H1 (cell line): ENCODE measurements around the gene DPH1. TPM values are rescaled to one million over a fixed set of nuclear protein-coding genes. Genes with fewer than 3 reads are reported as not detected.

Source experiments
- CTCF ChIA-PET: fragments of 300-600 bp; sonication (Branson Sonifier 250); formaldehyde crosslinking; loops from one replicate; lab custom pipeline; 2021; ENCODE audit not compliant: partially characterized antibody; lab: Charles Lee
- POLR2A ChIA-PET: fragments of 300-600 bp; sonication (Branson Sonifier 250); formaldehyde crosslinking; loops from one replicate; lab custom pipeline; 2021; ENCODE audit warnings: inconsistent platforms; ENCODE audit not compliant: partially characterized antibody; lab: Charles Lee
- DNase-seq, 2 experiments: peaks; one replicate each; pipeline versions ENCODE4 v3.0.0 to v3.0.0-alpha.2; 2010 to 2022; ENCODE audit warnings: low spot score in 2 of 2, low read depth in 1 of 2, mixed read lengths in 1 of 2
- FAIRE-seq: peaks from 2 replicates; lab custom pipeline; 2011; peaks lifted over from hg19 to GRCh38; lab: Jason Lieb, UNC
- H2AFZ ChIP-seq: 2 replicates; pipeline ENCODE4 v1.8.1; 2012; ENCODE audit warnings: low read length, inconsistent platforms
- H2AK5ac ChIP-seq: 2 replicates; pipeline ENCODE4 v1.6.1; 2013; ENCODE audit warnings: low read depth, low read length
- H2BK120ac ChIP-seq: replicated peaks from 2 replicates; pipeline ENCODE3; 2013; ENCODE audit warnings: low read depth, low read length, inconsistent platforms
- H2BK12ac ChIP-seq: 2 replicates; pipeline ENCODE4 v1.6.1; 2013; ENCODE audit warnings: low read depth, low read length
- H2BK15ac ChIP-seq: 2 replicates; pipeline ENCODE4 v1.6.1; 2013; ENCODE audit warnings: low read length
- H2BK20ac ChIP-seq: 2 replicates; pipeline ENCODE4 v1.6.1; 2013; ENCODE audit warnings: low read length
- H2BK5ac ChIP-seq: 2 replicates; pipeline ENCODE4 v1.6.1; 2013; ENCODE audit warnings: low read depth, low read length
- H3K14ac ChIP-seq: 2 replicates; pipeline ENCODE4 v1.6.1; 2013; ENCODE audit warnings: inconsistent platforms; ENCODE audit not compliant: insufficient read length
- H3K18ac ChIP-seq: 2 replicates; pipeline ENCODE4 v1.6.1; 2013; ENCODE audit warnings: low read length; ENCODE audit errors: extremely low read depth
- H3K23ac ChIP-seq: 2 replicates; pipeline ENCODE4 v1.6.1; 2013; ENCODE audit warnings: inconsistent platforms; ENCODE audit not compliant: insufficient read length
- H3K23me2 ChIP-seq: 2 replicates; pipeline ENCODE4 v1.6.1; 2013; ENCODE audit warnings: low read depth, low read length
- H3K27ac ChIP-seq: 2 replicates; pipeline ENCODE4 v1.6.1; 2011; ENCODE audit warnings: low read depth, low read length, inconsistent platforms
- H3K27me3 ChIP-seq, 4 experiments: replicated peaks in 1 of 4; 1 replicate in 1 of 4; 2 replicates in 3 of 4; pipeline versions ENCODE4 v1.6.1 to v1.8.1; 2011 to 2013; ENCODE audit warnings: low read length in 3 of 4, mild to moderate bottlenecking in 3 of 4, inconsistent platforms in 2 of 4, mixed read lengths in 2 of 4, moderate library complexity in 1 of 4; ENCODE audit not compliant: control insufficient read depth in 3 of 4, insufficient read depth in 3 of 4; ENCODE audit errors: extremely low read depth in 1 of 4
- H3K36me3 ChIP-seq, 4 experiments: 2 replicates each; pipeline versions ENCODE4 v1.6.1 to v1.8.1; 2011 to 2013; ENCODE audit warnings: mild to moderate bottlenecking in 4 of 4, low read length in 3 of 4, moderate library complexity in 2 of 4, control low read depth in 1 of 4, inconsistent platforms in 1 of 4; ENCODE audit not compliant: insufficient read depth in 4 of 4, control insufficient read depth in 2 of 4
- H3K4ac ChIP-seq: replicated peaks from 2 replicates; pipeline ENCODE3; 2013; ENCODE audit warnings: low read length, low read depth, mixed read lengths, inconsistent platforms; ENCODE audit not compliant: insufficient read length
- H3K4me1 ChIP-seq, 4 experiments: replicated peaks in 1 of 4; 1 replicate in 1 of 4; 2 replicates in 3 of 4; pipeline versions ENCODE4 v1.6.1 to v1.8.1; 2011 to 2013; ENCODE audit warnings: low read length in 3 of 4, inconsistent platforms in 2 of 4, mixed read lengths in 1 of 4; ENCODE audit not compliant: insufficient read depth in 4 of 4, control insufficient read depth in 3 of 4
- H3K4me2 ChIP-seq, 2 experiments: 2 replicates each; pipeline versions ENCODE4 v1.6.1 to v1.8.1; 2011 to 2013; ENCODE audit warnings: low read depth in 2 of 2, low read length in 2 of 2, control low read depth in 1 of 2, inconsistent platforms in 1 of 2, mild to moderate bottlenecking in 1 of 2; ENCODE audit not compliant: insufficient read depth in 1 of 2
- H3K4me3 ChIP-seq, 4 experiments: fragments of 200-600, 300-600 bp in 1 of 4; sonication (generic), shearing (Covaris generic), sonication (Bioruptor Twin) in 1 of 4; 2 replicates each; pipeline versions ENCODE4 v1.5.1 to v1.8.1; 2011 to 2016; ENCODE audit warnings: low read length in 4 of 4, low read depth in 3 of 4, control low read depth in 2 of 4, inconsistent platforms in 2 of 4, mild to moderate bottlenecking in 2 of 4, mixed read lengths in 1 of 4, moderate library complexity in 1 of 4; ENCODE audit not compliant: insufficient read depth in 2 of 4; ENCODE audit errors: extremely low read depth in 1 of 4
- H3K56ac ChIP-seq: replicated peaks from 2 replicates; pipeline ENCODE3; 2013; ENCODE audit warnings: low read depth, mild to moderate bottlenecking, mixed read lengths, low read length, inconsistent platforms; ENCODE audit not compliant: insufficient read length
- H3K79me1 ChIP-seq: 2 replicates; pipeline ENCODE4 v1.6.1; 2013; ENCODE audit warnings: low read depth, low read length, control low read depth
- H3K79me2 ChIP-seq, 2 experiments: 2 replicates each; pipeline versions ENCODE4 v1.6.1 to v1.8.1; 2012 to 2013; ENCODE audit warnings: low read length in 2 of 2, mild to moderate bottlenecking in 2 of 2, inconsistent platforms in 1 of 2; ENCODE audit not compliant: insufficient read depth in 2 of 2, control insufficient read depth in 1 of 2
- H3K9ac ChIP-seq, 4 experiments: replicated peaks in 1 of 4; 1 replicate in 1 of 4; 2 replicates in 3 of 4; pipeline versions ENCODE4 v1.6.1 to v1.8.1; 2011 to 2013; ENCODE audit warnings: low read depth in 3 of 4, low read length in 3 of 4, control low read depth in 2 of 4, mild to moderate bottlenecking in 2 of 4, moderate library complexity in 2 of 4, inconsistent platforms in 1 of 4; ENCODE audit errors: extremely low read depth in 1 of 4
- H3K9me3 ChIP-seq, 2 experiments: 2 replicates each; pipeline versions ENCODE4 v1.6.1 to v1.8.1; 2012 to 2013; ENCODE audit warnings: mild to moderate bottlenecking in 2 of 2, moderate library complexity in 2 of 2, control low read depth in 1 of 2, inconsistent platforms in 1 of 2, low read depth in 1 of 2, low read length in 1 of 2, mixed read lengths in 1 of 2; ENCODE audit not compliant: insufficient read depth in 2 of 2
- H4K20me1 ChIP-seq, 2 experiments: replicated peaks in 1 of 2; 2 replicates each; pipeline versions ENCODE3 to v1.8.1; 2011 to 2013; ENCODE audit warnings: inconsistent platforms in 2 of 2, low read length in 2 of 2, mild to moderate bottlenecking in 1 of 2; ENCODE audit not compliant: insufficient read depth in 2 of 2, control insufficient read depth in 1 of 2
- H4K5ac ChIP-seq: 2 replicates; pipeline ENCODE4 v1.6.1; 2013; ENCODE audit warnings: low read length, low read depth, mixed read lengths, inconsistent platforms; ENCODE audit not compliant: insufficient read length
- H4K8ac ChIP-seq: 2 replicates; pipeline ENCODE4 v1.8.0; 2013; ENCODE audit warnings: mild to moderate bottlenecking, moderate library complexity, low read length, inconsistent platforms; ENCODE audit not compliant: insufficient read depth; ENCODE audit errors: extremely low read depth
- H4K91ac ChIP-seq: replicated peaks from 2 replicates; pipeline ENCODE3; 2013; ENCODE audit warnings: low read length, mixed read lengths, inconsistent platforms; ENCODE audit not compliant: insufficient read length
- ATF3 ChIP-seq: IDR thresholded peaks from 2 replicates; pipeline ENCODE4 v1.6.1; 2011; ENCODE audit warnings: low read depth, mild to moderate bottlenecking, low read length; ENCODE audit not compliant: insufficient read depth
- CHD1 ChIP-seq: IDR thresholded peaks from 2 replicates; pipeline ENCODE4 v1.6.1; 2012; ENCODE audit warnings: low read depth, low read length, improper control_type of control experiment
- CHD2 ChIP-seq: IDR thresholded peaks from 2 replicates; pipeline ENCODE4 v1.6.1; 2012; ENCODE audit warnings: low read length, improper control_type of control experiment
- EP300 ChIP-seq, 2 experiments: IDR thresholded peaks; 1 replicate in 1 of 2; 2 replicates in 1 of 2; pipeline ENCODE4 v1.6.1; 2011 to 2012; ENCODE audit warnings: low read depth in 2 of 2, low read length in 2 of 2, mild to moderate bottlenecking in 2 of 2, borderline replicate concordance in 1 of 2, inconsistent platforms in 1 of 2, moderate library complexity in 1 of 2
- FOSL1 ChIP-seq: IDR thresholded peaks from 2 replicates; pipeline ENCODE4 v1.6.1; 2011; ENCODE audit warnings: mild to moderate bottlenecking, low read depth, low read length, moderate library complexity; ENCODE audit not compliant: insufficient read depth
- NANOG ChIP-seq: IDR thresholded peaks from 2 replicates; pipeline ENCODE4 v1.6.1; 2011; ENCODE audit warnings: low read length, low read depth, mild to moderate bottlenecking, inconsistent platforms; ENCODE audit not compliant: insufficient read depth, poor library complexity, severe bottlenecking
- POLR2AphosphoS5 ChIP-seq: IDR thresholded peaks from 2 replicates; pipeline ENCODE4 v1.6.1; 2011; ENCODE audit warnings: low read depth, low read length
- RXRA ChIP-seq: IDR thresholded peaks from 2 replicates; pipeline ENCODE4 v1.6.1; 2011; ENCODE audit warnings: low read depth, mild to moderate bottlenecking, low read length, moderate library complexity; ENCODE audit not compliant: insufficient read depth
- SIRT6 ChIP-seq: IDR thresholded peaks from one replicate; pipeline ENCODE4 v1.7.1; 2012; ENCODE audit warnings: low read length, inconsistent platforms
- SUZ12 ChIP-seq: fragments of 200-600 bp; sonication (generic); IDR thresholded peaks from 2 replicates; pipeline ENCODE4 v1.6.1; 2012; ENCODE audit warnings: mild to moderate bottlenecking, inconsistent platforms, low read length, moderate library complexity, mixed read lengths
- TAF7 ChIP-seq: optimal IDR thresholded peaks from 2 replicates; pipeline ENCODE3; 2011; ENCODE audit warnings: low read depth, mild to moderate bottlenecking, inconsistent platforms, low read length, moderate library complexity, borderline replicate concordance
- TBP ChIP-seq: IDR thresholded peaks from 2 replicates; pipeline ENCODE4 v1.6.1; 2011; ENCODE audit warnings: low read depth, low read length, improper control_type of control experiment
- WGBS, 2 experiments: shearing (Covaris generic) in 1 of 2; methylation state at CpG; one replicate each; pipeline versions ENCODE4 v1.1.6 to v1.1.7; 2013 to 2015; ENCODE audit warnings: low lambda C conversion rate in 2 of 2, mixed read lengths in 2 of 2, inconsistent platforms in 1 of 2, low coverage in 1 of 2, missing lambda C conversion rate in 1 of 2; ENCODE audit not compliant: insufficient replicate concordance in 2 of 2, insufficient coverage in 1 of 2, insufficient read length in 1 of 2; ENCODE audit errors: extremely low coverage in 1 of 2, missing lambda C conversion rate in 1 of 2; 5-methylcytosine and 5-hydroxymethylcytosine counted together
- polyA plus RNA-seq, 7 experiments: library from polyadenylated mRNA; depleted of rRNA in 3 of 7; stranded (reverse) in 5 of 7; unstranded in 2 of 7; fragments of >200 nt in 5 of 7; fragments of 200-250 nt in 2 of 7; gene quantifications; 1 replicate in 5 of 7; 2 replicates in 1 of 7; 4 replicates in 1 of 7; pipeline versions ENCODE4 v1.2.1 to v1.2.3, GENCODE V29; 2011 to 2013; ENCODE audit warnings: missing spikeins in 2 of 7, mixed read lengths in 2 of 7
- total RNA-seq: library from RNA; stranded (reverse); fragmentation: NEBNext Ultra II Directional; extraction: Animal tissue kit (Norgen Biotek cat#: 25700); gene quantifications from 2 replicates; pipeline ENCODE4 v1.2.1, GENCODE V29; 2021

Gene DPH1
- total and polyA plus RNA-seq, 2 of the 8 experiments (the other 6 are each of a cell fraction or from before 2014, with no cell fraction given): 24.9 to 30.0 TPM

GRCh38 chr17:2042933-2043332 lies 13.0 kb downstream of the DPH1 start:
- peak overlapping the region; percentile 61 to 91; a peak in 2 of 4 replicates for H3K4me2 ChIP-seq
- H3K4me1 ChIP-seq: peaks cover 0 to 6% (median 5%) of the 10 kb centered on the region in 4 experiments; a peak in 4 of 7 replicates
- H2AK5ac ChIP-seq: no peak overlapping the region
- H3K79me2 ChIP-seq: no peaks in the 10 kb centered on the region
- H3K36me3 ChIP-seq: peaks cover 0 to 8% (median 2%) of the 10 kb centered on the region in 4 experiments; a peak in 3 of 8 replicates
- peaks cover 0 to 3% of the 10 kb centered on the region in 2 experiments for H4K20me1 ChIP-seq
- 86% methylated on average over 5 of the region's 5 CpGs; no CpG with 5 or more reads in 1 of the 2 experiments for WGBS, 2 experiments
- H3K23ac ChIP-seq: no peak overlapping the region
- no peaks in the 10 kb centered on the region for H3K9me3 ChIP-seq
- peaks cover 4% of the 10 kb centered on the region for H3K79me1 ChIP-seq
- H3K27ac ChIP-seq: no peak overlapping the region
- H2BK120ac ChIP-seq: no peak overlapping the region
- H3K27me3 ChIP-seq: peaks cover 0 to 6% (median 5%) of the 10 kb centered on the region in 4 experiments; a peak in 6 of 7 replicates
- H3K14ac ChIP-seq: no peak overlapping the region
- no peak overlapping the region for H2BK15ac ChIP-seq
- no peak overlapping the region for H2BK5ac ChIP-seq
- no peak overlapping the region for H2BK12ac ChIP-seq
- no peak overlapping the region for H3K56ac ChIP-seq
- no peak overlapping the region for H4K8ac ChIP-seq
- no peak overlapping the region for H4K5ac ChIP-seq
- H3K23me2 ChIP-seq: peaks cover 5% of the 10 kb centered on the region; the same call in 1 of the 2 replicates
- H2BK20ac ChIP-seq: no peak overlapping the region
- FAIRE-seq: no peak
- H3K18ac ChIP-seq: no peak overlapping the region
- DNase-seq: no peak
- H3K9ac ChIP-seq: no peak overlapping the region
- no peak overlapping the region for H3K4ac ChIP-seq
- ChIA-PET POLR2A (no interaction called here), CTCF (interaction anchor here (0.6 to 1.2 kb wide), 4 partner anchors 16 to 148 kb away, joined by 3 to 4 read pairs (median 3); no protein-coding TSS in a partner anchor)
- no peak overlapping the region for H4K91ac ChIP-seq
- no peak overlapping the region for H2AFZ ChIP-seq
- H3K4me3 ChIP-seq: peak overlapping the region in 1 of 4 experiments; percentile 73; a peak in 2 of 8 replicates
- no peak for TF ChIP-seq SUZ12
- no peak for TF ChIP-seq CHD1
- TF ChIP-seq POLR2AphosphoS5: no peak
- no peak for TF ChIP-seq TAF7
- TF ChIP-seq FOSL1: no peak
- no peak for TF ChIP-seq EP300 (IDR thresholded peaks at IDR 0.05; ENCODE audit: borderline replicate concordance in 1 of 2, low read depth in 2 of 2, low read length in 2 of 2)
- no peak for TF ChIP-seq CHD2
- no peak for TF ChIP-seq SIRT6
- no peak for TF ChIP-seq RXRA
- no peak for TF ChIP-seq ATF3
- TF ChIP-seq NANOG: no peak
- TF ChIP-seq TBP: no peak
